Trophoblast cell (in vitro differentiated cells and primary cell): Measurements from ENCODE around the gene C20orf204.

Experiments
- DNase-seq, 2 donors: peaks; one replicate each; pipeline ENCODE4 v3.0.0-alpha.2; 2016
- H2AFZ ChIP-seq: 2 replicates; pipeline ENCODE4 v1.6.1; 2013; ENCODE audit warnings: low read length, moderate library complexity, mild to moderate bottlenecking; ENCODE audit not compliant: insufficient read depth, poor library complexity
- H2AK5ac ChIP-seq: 2 replicates; pipeline ENCODE4 v1.6.1; 2013; ENCODE audit warnings: mild to moderate bottlenecking, low read length
- H2BK120ac ChIP-seq: 2 replicates; pipeline ENCODE4 v1.6.1; 2013; ENCODE audit warnings: low read length, mild to moderate bottlenecking, moderate library complexity; ENCODE audit not compliant: insufficient read depth, poor library complexity
- H2BK12ac ChIP-seq: 2 replicates; pipeline ENCODE4 v1.6.1; 2013; ENCODE audit warnings: mild to moderate bottlenecking, low read length, moderate library complexity
- H2BK5ac ChIP-seq: 2 replicates; pipeline ENCODE4 v1.6.1; 2013; ENCODE audit warnings: low read length, low read depth, moderate library complexity, mild to moderate bottlenecking; ENCODE audit not compliant: poor library complexity
- H3K14ac ChIP-seq: 2 replicates; pipeline ENCODE4 v1.6.1; 2013; ENCODE audit warnings: mild to moderate bottlenecking, low read length
- H3K18ac ChIP-seq: 2 replicates; pipeline ENCODE4 v1.6.1; 2013; ENCODE audit warnings: mild to moderate bottlenecking, low read length
- H3K23ac ChIP-seq: 2 replicates; pipeline ENCODE4 v1.6.1; 2013; ENCODE audit warnings: low read length
- H3K27ac ChIP-seq: 2 replicates; pipeline ENCODE4 v1.5.1; 2013; ENCODE audit warnings: low read depth, mild to moderate bottlenecking, inconsistent platforms, low read length, moderate library complexity
- H3K27me3 ChIP-seq: 2 replicates; pipeline ENCODE4 v1.6.1; 2013; ENCODE audit warnings: inconsistent platforms, mild to moderate bottlenecking, low read length, moderate library complexity; ENCODE audit not compliant: insufficient read depth
- H3K36me3 ChIP-seq, 2 experiments: 1 replicate in 1 of 2; 2 replicates in 1 of 2; pipeline ENCODE4 v1.6.1; 2013; ENCODE audit warnings: low read length in 2 of 2, mild to moderate bottlenecking in 2 of 2, moderate library complexity in 1 of 2; ENCODE audit not compliant: insufficient read depth in 2 of 2, control insufficient read depth in 1 of 2
- H3K4ac ChIP-seq: 2 replicates; pipeline ENCODE4 v1.6.1; 2013; ENCODE audit warnings: low read depth, mild to moderate bottlenecking, low read length, moderate library complexity
- H3K4me1 ChIP-seq, 2 experiments: 1 replicate in 1 of 2; 2 replicates in 1 of 2; pipeline ENCODE4 v1.6.1; 2013; ENCODE audit warnings: low read length in 2 of 2, mild to moderate bottlenecking in 2 of 2, moderate library complexity in 1 of 2; ENCODE audit not compliant: insufficient read depth in 2 of 2, control insufficient read depth in 1 of 2
- H3K4me2 ChIP-seq: 2 replicates; pipeline ENCODE4 v1.6.1; 2013; ENCODE audit warnings: inconsistent platforms, mild to moderate bottlenecking, low read length, moderate library complexity
- H3K4me3 ChIP-seq: 2 replicates; pipeline ENCODE4 v1.5.1; 2013; ENCODE audit warnings: mild to moderate bottlenecking, low read depth, low read length, inconsistent platforms
- H3K79me1 ChIP-seq: one replicate; pipeline ENCODE4 v1.6.1; 2013; ENCODE audit warnings: low read length
- H3K79me2 ChIP-seq: 2 replicates; pipeline ENCODE4 v1.6.1; 2013; ENCODE audit warnings: low read length, mild to moderate bottlenecking; ENCODE audit not compliant: control insufficient read depth, insufficient read depth, poor library complexity
- H3K9ac ChIP-seq: 2 replicates; pipeline ENCODE4 v1.6.1; 2013; ENCODE audit warnings: mild to moderate bottlenecking, low read length
- H3K9me3 ChIP-seq: 2 replicates; pipeline ENCODE4 v1.6.1; 2013; ENCODE audit warnings: low read depth, mild to moderate bottlenecking, control low read depth, inconsistent platforms, low read length; ENCODE audit not compliant: insufficient read depth
- H4K12ac ChIP-seq: 2 replicates; pipeline ENCODE4 v1.6.1; 2013; ENCODE audit warnings: low read depth, mild to moderate bottlenecking, low read length, moderate library complexity
- H4K8ac ChIP-seq: 2 replicates; pipeline ENCODE4 v1.6.1; 2013; ENCODE audit warnings: low read depth, mild to moderate bottlenecking, low read length, moderate library complexity
- H4K91ac ChIP-seq: one replicate; pipeline ENCODE4 v1.6.1; 2013; ENCODE audit warnings: low read depth, mild to moderate bottlenecking, low read length, moderate library complexity
- WGBS: extraction: QIAGEN DNeasy Blood & Tissue Kit; methylation state at CpG from one replicate; pipeline ENCODE4 v1.1.7; 2013; ENCODE audit warnings: missing lambda C conversion rate; ENCODE audit not compliant: insufficient read length, insufficient coverage; ENCODE audit errors: extremely low coverage; 5-methylcytosine and 5-hydroxymethylcytosine counted together

The C20orf204 gene

GRCh38 chr20:64037498-64038213 lies 1.7 kb downstream of the C20orf204 start:
- no peak overlapping the region for H3K27ac ChIP-seq
- peaks cover 7% of the 10 kb centered on the region for H3K79me1 ChIP-seq
- H3K9me3 ChIP-seq, result no peaks in the 10 kb centered on the region
- no peak overlapping the region for H3K9ac ChIP-seq
- H4K91ac ChIP-seq, result no peak overlapping the region
- H2BK120ac ChIP-seq, result no peak overlapping the region
- no peak overlapping the region for H4K8ac ChIP-seq
- H2BK5ac ChIP-seq, result no peak overlapping the region
- WGBS, result no CpG with 5 or more reads among the region's 36 CpGs
- no peak overlapping the region for H3K18ac ChIP-seq
- H4K12ac ChIP-seq, result no peak overlapping the region
- peaks cover 8% of the 10 kb centered on the region for H3K27me3 ChIP-seq
- peak overlapping the region; percentile 36 for H2AK5ac ChIP-seq
- H3K4ac ChIP-seq, result no peak overlapping the region
- peaks cover 15 to 18% of the 10 kb centered on the region in 2 experiments for H3K36me3 ChIP-seq
- H3K4me2 ChIP-seq, result peak overlapping the region; percentile 89
- no peak for DNase-seq
- no peak overlapping the region for H3K23ac ChIP-seq
- no peak overlapping the region for H3K14ac ChIP-seq
- no peak overlapping the region for H2AFZ ChIP-seq
- H3K4me1 ChIP-seq, result peaks cover 26 to 36% of the 10 kb centered on the region in 2 experiments
- no peak overlapping the region for H2BK12ac ChIP-seq
- H3K4me3 ChIP-seq, result no peak overlapping the region
- H3K79me2 ChIP-seq, result peaks cover 3% of the 10 kb centered on the region

GRCh38 chr20:64038224-64038564 lies 2.2 kb downstream of the C20orf204 start:
- no CpG with 5 or more reads among the region's 30 CpGs for WGBS
- H3K4me2 ChIP-seq, result peak overlapping the region; percentile 89

GRCh38 chr20:64038565-64039292 lies 2.7 kb downstream of the C20orf204 start:
- Histone ChIP-seq H3K18ac (peak overlapping the region; percentile 58), H2BK5ac (peak overlapping the region; percentile 19), H2BK12ac (peak overlapping the region; percentile 15), H4K8ac (peak overlapping the region; percentile 87), H3K36me3 (peaks cover 8 to 10% of the 10 kb centered on the region in 2 experiments), H4K91ac (peak overlapping the region; percentile 59), H2BK120ac (peak overlapping the region; percentile 25), H3K79me1 (peaks cover 7% of the 10 kb centered on the region), H3K27me3 (peaks cover 8% of the 10 kb centered on the region), H2AFZ (peak overlapping the region; percentile 65), H4K12ac (peak overlapping the region; percentile 66), H3K4me2 (peak overlapping the region; percentile 89), H3K4me3 (peak overlapping the region; percentile 68), H3K27ac (peak overlapping the region; percentile 38), H3K79me2 (peaks cover 3% of the 10 kb centered on the region), H3K23ac (no peak overlapping the region), H3K14ac (peak overlapping the region; percentile 53), H3K4ac (peak overlapping the region; percentile 31), H3K9ac (peak overlapping the region; percentile 39), H3K4me1 (peaks cover 26 to 36% of the 10 kb centered on the region in 2 experiments), H3K9me3 (no peaks in the 10 kb centered on the region), H2AK5ac (no peak overlapping the region)
- peak; percentile 53 to 76 for DNase-seq
- WGBS, result no CpG with 5 or more reads among the region's 91 CpGs

More at GRCh38 chr20:64038224-64038564, 2.2 kb downstream of the C20orf204 start:
- no peak overlapping the region for H2AK5ac ChIP-seq
- peaks cover 10 to 12% of the 10 kb centered on the region in 2 experiments for H3K36me3 ChIP-seq
- no peak overlapping the region for H3K4ac ChIP-seq
- no peak overlapping the region for H4K12ac ChIP-seq
- H2AFZ ChIP-seq, result no peak overlapping the region
- no peak overlapping the region for H3K9ac ChIP-seq
- peaks cover 8% of the 10 kb centered on the region for H3K27me3 ChIP-seq
- peaks cover 26 to 36% of the 10 kb centered on the region in 2 experiments for H3K4me1 ChIP-seq
- H3K27ac ChIP-seq, result no peak overlapping the region
- H2BK12ac ChIP-seq, result no peak overlapping the region
- peak overlapping the region; percentile 87 for H4K8ac ChIP-seq
- H3K14ac ChIP-seq, result peak overlapping the region; percentile 53
- H3K79me2 ChIP-seq, result peaks cover 3% of the 10 kb centered on the region
- no peak overlapping the region for H2BK5ac ChIP-seq
- H4K91ac ChIP-seq, result peak overlapping the region; percentile 59
- no peak for DNase-seq
- H3K18ac ChIP-seq, result no peak overlapping the region
- no peaks in the 10 kb centered on the region for H3K9me3 ChIP-seq
- no peak overlapping the region for H3K23ac ChIP-seq
- H3K4me3 ChIP-seq, result no peak overlapping the region
- peaks cover 7% of the 10 kb centered on the region for H3K79me1 ChIP-seq
- no peak overlapping the region for H2BK120ac ChIP-seq

- Histone ChIP-seq H3K4me2 (peak overlapping the region; percentile 89), H2BK12ac (no peak overlapping the region), H3K4ac (no peak overlapping the region), H3K9ac (no peak overlapping the region), H3K9me3 (no peaks in the 10 kb centered on the region), H3K79me1 (peaks cover 7% of the 10 kb centered on the region), H2AK5ac (no peak overlapping the region), H3K36me3 (peaks cover under 1 to 2% of the 10 kb centered on the region in 2 experiments), H3K14ac (no peak overlapping the region), H3K23ac (no peak overlapping the region), H3K18ac (no peak overlapping the region), H3K27me3 (peaks cover 8% of the 10 kb centered on the region), H3K4me3 (no peak overlapping the region), H3K79me2 (peaks cover 3% of the 10 kb centered on the region), H2AFZ (peak overlapping the region; percentile 7), H4K12ac (no peak overlapping the region), H3K4me1 (peaks cover 26 to 36% of the 10 kb centered on the region in 2 experiments), H2BK120ac (no peak overlapping the region), H4K8ac (peak overlapping the region; percentile 26), H2BK5ac (no peak overlapping the region), H3K27ac (no peak overlapping the region), H4K91ac (no peak overlapping the region)
- WGBS, result no CpG with 5 or more reads among the region's 17 CpGs
- DNase-seq, result no peak
These were observed 3.5 kb downstream of the C20orf204 start for GRCh38 chr20:64039293-64040160.
